K562 (cell line): Measurements from ENCODE around the gene SPAG9. TPM values are rescaled to one million over a fixed set of nuclear protein-coding genes. Genes with fewer than 3 reads are reported as not detected.

Experiments used
- CBFA2T2 ChIP-seq: fragments of 450-650 bp; conservative IDR thresholded peaks from 2 replicates; pipeline ENCODE4 v1.6.1; 2017; ENCODE audit warnings: mild to moderate bottlenecking
- CEBPB ChIP-seq: fragments of 450-650 bp; IDR thresholded peaks from 2 replicates; pipeline ENCODE4 v1.6.1; 2016; ENCODE audit warnings: missing genetic modification characterization, missing compliant biosample characterization
- E2F5 ChIP-seq: sonication (generic); formaldehyde crosslinking; IDR thresholded peaks from 2 replicates; pipeline ENCODE4 v1.8.0; 2022; ENCODE audit warnings: mild to moderate bottlenecking, missing genetic modification reagents
- EGR1 ChIP-seq: fragments of 450-650 bp; conservative IDR thresholded peaks from 2 replicates; pipeline ENCODE4 v1.6.1; 2017; ENCODE audit warnings: mild to moderate bottlenecking
- GTF2F1 ChIP-seq: IDR thresholded peaks from 2 replicates; pipeline ENCODE4 v1.6.1; 2011; ENCODE audit warnings: low read depth, low read length, improper control_type of control experiment
- HMG20B ChIP-seq: fragments of 250-450 bp; sonication (Bioruptor Pico); IDR thresholded peaks from 2 replicates; pipeline ENCODE4 v1.5.0; 2021; ENCODE audit warnings: mild to moderate bottlenecking
- HNRNPUL1 ChIP-seq: fragments of 200-400 bp; formaldehyde crosslinking; IDR thresholded peaks from 2 replicates; pipeline ENCODE4 v1.6.1; 2017; ENCODE audit warnings: low read length
- KDM2B ChIP-seq: fragments of 250-450 bp; sonication (Bioruptor Pico); IDR thresholded peaks from 2 replicates; pipeline ENCODE4 v1.8.0; 2021; ENCODE audit warnings: mild to moderate bottlenecking, moderate library complexity
- LEF1 ChIP-seq: fragments of 450-650 bp; IDR thresholded peaks from 2 replicates; pipeline ENCODE4 v1.6.1; 2016; ENCODE audit warnings: mild to moderate bottlenecking
- NBN ChIP-seq: fragments of 450-650 bp; IDR thresholded peaks from 2 replicates; pipeline ENCODE4 v1.6.1; 2016; ENCODE audit warnings: low read depth, mild to moderate bottlenecking
- OTX1 ChIP-seq: fragments of 450-650 bp; formaldehyde crosslinking; IDR thresholded peaks from 2 replicates; pipeline ENCODE4 v1.4.0; 2022; ENCODE audit warnings: mild to moderate bottlenecking
- PHF21A ChIP-seq: fragments of 450-650 bp; IDR thresholded peaks from 2 replicates; pipeline ENCODE4 v1.6.1; 2017; ENCODE audit warnings: low read depth, borderline replicate concordance
- RCOR1 ChIP-seq, 2 experiments: IDR thresholded peaks; 2 replicates each; pipeline ENCODE4 v1.6.1; 2012; ENCODE audit warnings: low read depth in 2 of 2, low read length in 2 of 2, borderline replicate concordance in 1 of 2, improper control_type of control experiment in 1 of 2
- SAFB2 ChIP-seq: fragments of 200-400 bp; formaldehyde crosslinking; IDR thresholded peaks from 2 replicates; pipeline ENCODE4 v1.6.1; 2018; ENCODE audit warnings: borderline replicate concordance, low read length, low read depth, moderate library complexity; ENCODE audit not compliant: severe bottlenecking
- SRSF9 ChIP-seq: fragments of 200-400 bp; formaldehyde crosslinking; IDR thresholded peaks from 2 replicates; pipeline ENCODE4 v1.6.1; 2017; ENCODE audit warnings: low read depth, low read length, borderline replicate concordance
- THAP7 ChIP-seq: fragments of 250-450 bp; sonication (Bioruptor Pico); IDR thresholded peaks from 2 replicates; pipeline ENCODE4 v1.5.0; 2021
- ZNF586 ChIP-seq: fragments of 450-650 bp; formaldehyde crosslinking; conservative IDR thresholded peaks from 2 replicates; pipeline ENCODE4 v1.4.0; 2020; ENCODE audit warnings: mild to moderate bottlenecking, moderate library complexity
- polyA plus RNA-seq, 8 experiments: library from polyadenylated mRNA; depleted of rRNA in 4 of 8; stranded (reverse) in 5 of 8; unstranded in 3 of 8; fragments of >200 nt; fragmentation: Nextera tagmentation in 2 of 8; fragmentation: Illumina TruSeq in 1 of 8; extraction: Ambion mirVana in 2 of 8; extraction: Trizol in 1 of 8; gene quantifications; 2 replicates each; pipeline versions ENCODE4 v1.2.1 to v1.2.3, GENCODE V29; 2011 to 2014; ENCODE audit warnings: inconsistent platforms in 1 of 8, missing spikeins in 1 of 8
- total RNA-seq, 7 experiments: library from RNA; depleted of rRNA in 6 of 7; stranded (reverse); fragments of >200 nt in 6 of 7; fragmentation: Illumina TruSeq in 2 of 7; extraction: Trizol in 2 of 7; gene quantifications; 2 replicates each; pipeline versions ENCODE4 v1.2.1 to v1.2.3, GENCODE V29; 2011 to 2021; ENCODE audit warnings: low replicate concordance in 1 of 7
- TF ChIP-seq, protein P1 (sequence below): fragments of 250-450 bp; sonication (Bioruptor Pico); IDR thresholded peaks from 2 replicates; pipeline ENCODE4 v1.4.0; 2020; ENCODE audit warnings: mild to moderate bottlenecking, moderate library complexity
- TF ChIP-seq, protein P2 (sequence below): fragments of 450-650 bp; conservative IDR thresholded peaks from 2 replicates; pipeline ENCODE4 v1.6.1; 2016; ENCODE audit warnings: missing genetic modification characterization, low read depth, mild to moderate bottlenecking, control low read depth, missing compliant biosample characterization
- TF ChIP-seq, protein P3 (sequence below): fragments of 450-650 bp; formaldehyde crosslinking; IDR thresholded peaks from 2 replicates; pipeline ENCODE4 v1.4.0; 2020; ENCODE audit warnings: mild to moderate bottlenecking

SPAG9 gene
- total and polyA plus RNA-seq, 9 of the 15 experiments (the other 6 are each of a cell fraction or from before 2014, with no cell fraction given) = 12.2 to 99.2 (median 58.2) TPM

GRCh38 chr17:51153210-51154072, 32.8 kb upstream of the SPAG9 start, which contains the start of gene NME1 (continued):
- TF ChIP-seq EGR1 = peak; percentile 100
- TF ChIP-seq KDM2B (CRISPR knock-in tag) = peak; percentile 88; the same call in 1 of the 2 replicates
- TF ChIP-seq RCOR1 (IDR thresholded peaks at IDR 0.05; ENCODE audit: borderline replicate concordance in 1 of 2, low read depth in 2 of 2, low read length in 2 of 2) = peak; percentile 54 to 84; a peak in 3 of 4 replicates
- TF ChIP-seq CEBPB (tag) = no peak
- TF ChIP-seq HNRNPUL1 = no peak
- TF ChIP-seq E2F5 = peak; percentile 95
- TF ChIP-seq, protein P1, sequence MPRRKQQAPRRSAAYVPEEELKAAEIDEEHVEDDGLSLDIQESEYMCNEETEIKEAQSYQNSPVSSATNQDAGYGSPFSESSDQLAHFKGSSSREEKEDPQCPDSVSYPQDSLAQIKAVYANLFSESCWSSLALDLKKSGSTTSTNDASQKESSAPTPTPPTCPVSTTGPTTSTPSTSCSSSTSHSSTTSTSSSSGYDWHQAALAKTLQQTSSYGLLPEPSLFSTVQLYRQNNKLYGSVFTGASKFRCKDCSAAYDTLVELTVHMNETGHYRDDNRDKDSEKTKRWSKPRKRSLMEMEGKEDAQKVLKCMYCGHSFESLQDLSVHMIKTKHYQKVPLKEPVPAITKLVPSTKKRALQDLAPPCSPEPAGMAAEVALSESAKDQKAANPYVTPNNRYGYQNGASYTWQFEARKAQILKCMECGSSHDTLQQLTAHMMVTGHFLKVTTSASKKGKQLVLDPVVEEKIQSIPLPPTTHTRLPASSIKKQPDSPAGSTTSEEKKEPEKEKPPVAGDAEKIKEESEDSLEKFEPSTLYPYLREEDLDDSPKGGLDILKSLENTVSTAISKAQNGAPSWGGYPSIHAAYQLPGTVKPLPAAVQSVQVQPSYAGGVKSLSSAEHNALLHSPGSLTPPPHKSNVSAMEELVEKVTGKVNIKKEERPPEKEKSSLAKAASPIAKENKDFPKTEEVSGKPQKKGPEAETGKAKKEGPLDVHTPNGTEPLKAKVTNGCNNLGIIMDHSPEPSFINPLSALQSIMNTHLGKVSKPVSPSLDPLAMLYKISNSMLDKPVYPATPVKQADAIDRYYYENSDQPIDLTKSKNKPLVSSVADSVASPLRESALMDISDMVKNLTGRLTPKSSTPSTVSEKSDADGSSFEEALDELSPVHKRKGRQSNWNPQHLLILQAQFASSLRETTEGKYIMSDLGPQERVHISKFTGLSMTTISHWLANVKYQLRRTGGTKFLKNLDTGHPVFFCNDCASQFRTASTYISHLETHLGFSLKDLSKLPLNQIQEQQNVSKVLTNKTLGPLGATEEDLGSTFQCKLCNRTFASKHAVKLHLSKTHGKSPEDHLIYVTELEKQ = no peak
- TF ChIP-seq NBN = peak; percentile 98
- TF ChIP-seq OTX1 (CRISPR knock-in tag) = peak; percentile 87; the same call in 1 of the 2 replicates
- TF ChIP-seq SAFB2 = no peak
- TF ChIP-seq LEF1 = peak; percentile 84
- no peak; the same call in 1 of the 2 replicates for TF ChIP-seq PHF21A
- no peak for TF ChIP-seq SRSF9
- TF ChIP-seq GTF2F1 = peak; percentile 90
- peak; percentile 66; the same call in 1 of the 2 replicates for TF ChIP-seq THAP7
- TF ChIP-seq HMG20B (CRISPR knock-in tag) = no peak
- TF ChIP-seq, protein P2, sequence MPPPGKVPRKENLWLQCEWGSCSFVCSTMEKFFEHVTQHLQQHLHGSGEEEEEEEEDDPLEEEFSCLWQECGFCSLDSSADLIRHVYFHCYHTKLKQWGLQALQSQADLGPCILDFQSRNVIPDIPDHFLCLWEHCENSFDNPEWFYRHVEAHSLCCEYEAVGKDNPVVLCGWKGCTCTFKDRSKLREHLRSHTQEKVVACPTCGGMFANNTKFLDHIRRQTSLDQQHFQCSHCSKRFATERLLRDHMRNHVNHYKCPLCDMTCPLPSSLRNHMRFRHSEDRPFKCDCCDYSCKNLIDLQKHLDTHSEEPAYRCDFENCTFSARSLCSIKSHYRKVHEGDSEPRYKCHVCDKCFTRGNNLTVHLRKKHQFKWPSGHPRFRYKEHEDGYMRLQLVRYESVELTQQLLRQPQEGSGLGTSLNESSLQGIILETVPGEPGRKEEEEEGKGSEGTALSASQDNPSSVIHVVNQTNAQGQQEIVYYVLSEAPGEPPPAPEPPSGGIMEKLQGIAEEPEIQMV (tag) = no peak
- TF ChIP-seq ZNF586 = no peak
- TF ChIP-seq, protein P3, sequence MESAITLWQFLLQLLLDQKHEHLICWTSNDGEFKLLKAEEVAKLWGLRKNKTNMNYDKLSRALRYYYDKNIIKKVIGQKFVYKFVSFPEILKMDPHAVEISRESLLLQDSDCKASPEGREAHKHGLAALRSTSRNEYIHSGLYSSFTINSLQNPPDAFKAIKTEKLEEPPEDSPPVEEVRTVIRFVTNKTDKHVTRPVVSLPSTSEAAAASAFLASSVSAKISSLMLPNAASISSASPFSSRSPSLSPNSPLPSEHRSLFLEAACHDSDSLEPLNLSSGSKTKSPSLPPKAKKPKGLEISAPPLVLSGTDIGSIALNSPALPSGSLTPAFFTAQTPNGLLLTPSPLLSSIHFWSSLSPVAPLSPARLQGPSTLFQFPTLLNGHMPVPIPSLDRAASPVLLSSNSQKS (CRISPR knock-in tag) = no peak
- peak; percentile 43; the same call in 1 of the 2 replicates for TF ChIP-seq CBFA2T2
